HG02759 (cell line): ENCODE results near the gene SORL1-AS1.
"Not testable (repeated sequence)": the region's sequence is repeated elsewhere in the genome, so short reads cannot be mapped to it uniquely, and the experiment has no call there.

Experiments
- ATAC-seq: cut with Tn5 transposase; IDR thresholded peaks from one replicate; pipeline ENCODE4 v1.9.1; 2021; ENCODE audit warnings: mild to moderate bottlenecking, moderate library complexity; ENCODE audit not compliant: unreplicated experiment

SORL1-AS1 gene

DNA sequence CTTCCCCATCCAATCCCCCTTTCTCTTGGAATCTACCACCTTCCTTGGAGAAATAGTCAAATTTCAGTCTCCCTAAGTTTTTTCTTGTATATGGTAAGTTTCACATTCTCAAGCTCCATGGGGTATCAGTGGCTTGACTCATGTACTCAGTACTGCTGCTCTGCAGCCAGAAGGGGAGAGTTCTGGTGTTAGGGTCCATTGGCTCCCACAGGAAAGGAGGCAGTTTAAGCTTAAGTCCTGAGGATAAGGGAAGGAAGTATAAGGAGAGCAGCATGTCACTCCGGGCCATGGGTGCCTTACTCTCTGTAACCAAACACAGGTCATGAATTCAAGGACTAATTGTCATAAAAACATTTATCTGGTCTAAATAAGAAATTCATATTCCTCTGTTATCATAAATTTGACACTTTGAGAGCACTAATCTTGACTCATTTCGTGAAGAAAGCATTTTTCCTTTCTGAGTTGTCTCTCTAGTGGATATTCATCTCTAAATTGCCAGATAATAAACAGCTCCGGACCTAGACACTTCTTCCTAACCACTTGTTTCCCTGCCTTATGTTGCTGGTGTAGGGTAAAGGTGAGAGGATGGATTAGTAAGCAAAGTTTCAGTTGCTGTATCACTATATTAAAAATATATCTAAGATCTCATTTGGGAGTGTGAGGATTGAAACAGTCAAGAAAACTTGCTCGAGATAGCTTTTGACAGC lies 20.8 kb downstream of the SORL1-AS1 start:
- no peak for ATAC-seq

DNA sequence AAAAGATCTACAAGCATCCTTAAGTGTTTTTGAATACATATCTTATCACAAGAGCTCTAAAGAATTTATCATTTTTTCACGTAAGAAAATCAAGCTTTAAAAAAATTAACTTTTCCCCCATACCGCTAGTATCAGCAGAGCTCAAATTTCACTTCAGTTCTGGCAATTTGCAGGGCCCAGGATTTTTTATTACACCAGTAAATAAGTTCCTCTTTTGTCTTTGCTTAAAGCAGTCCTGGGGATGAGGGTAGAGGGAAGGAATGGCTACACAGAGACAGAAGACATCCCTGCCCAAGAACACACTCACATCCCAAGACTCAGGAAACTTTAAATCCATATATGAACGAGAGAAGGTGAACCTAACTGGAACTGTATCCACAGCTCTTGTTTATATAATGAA lies 23.2 kb downstream of the SORL1-AS1 start:
- no peak for ATAC-seq

DNA sequence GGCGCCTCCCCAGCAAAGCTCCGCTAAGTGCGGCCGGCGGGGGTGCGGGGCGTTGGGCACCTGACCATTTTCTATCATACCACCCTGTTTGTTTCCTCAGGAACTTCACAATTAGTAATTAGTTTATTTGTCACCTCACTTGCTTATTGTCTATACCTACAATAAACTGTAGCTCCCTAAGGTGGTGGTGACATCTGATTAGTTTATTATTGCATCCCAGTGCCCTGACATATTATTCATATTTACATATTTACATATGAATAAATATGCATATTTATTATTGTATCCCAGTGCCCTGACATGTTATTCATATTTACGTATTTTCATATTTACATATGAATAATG lies 25.4 kb downstream of the SORL1-AS1 start:
- no peak for ATAC-seq

DNA sequence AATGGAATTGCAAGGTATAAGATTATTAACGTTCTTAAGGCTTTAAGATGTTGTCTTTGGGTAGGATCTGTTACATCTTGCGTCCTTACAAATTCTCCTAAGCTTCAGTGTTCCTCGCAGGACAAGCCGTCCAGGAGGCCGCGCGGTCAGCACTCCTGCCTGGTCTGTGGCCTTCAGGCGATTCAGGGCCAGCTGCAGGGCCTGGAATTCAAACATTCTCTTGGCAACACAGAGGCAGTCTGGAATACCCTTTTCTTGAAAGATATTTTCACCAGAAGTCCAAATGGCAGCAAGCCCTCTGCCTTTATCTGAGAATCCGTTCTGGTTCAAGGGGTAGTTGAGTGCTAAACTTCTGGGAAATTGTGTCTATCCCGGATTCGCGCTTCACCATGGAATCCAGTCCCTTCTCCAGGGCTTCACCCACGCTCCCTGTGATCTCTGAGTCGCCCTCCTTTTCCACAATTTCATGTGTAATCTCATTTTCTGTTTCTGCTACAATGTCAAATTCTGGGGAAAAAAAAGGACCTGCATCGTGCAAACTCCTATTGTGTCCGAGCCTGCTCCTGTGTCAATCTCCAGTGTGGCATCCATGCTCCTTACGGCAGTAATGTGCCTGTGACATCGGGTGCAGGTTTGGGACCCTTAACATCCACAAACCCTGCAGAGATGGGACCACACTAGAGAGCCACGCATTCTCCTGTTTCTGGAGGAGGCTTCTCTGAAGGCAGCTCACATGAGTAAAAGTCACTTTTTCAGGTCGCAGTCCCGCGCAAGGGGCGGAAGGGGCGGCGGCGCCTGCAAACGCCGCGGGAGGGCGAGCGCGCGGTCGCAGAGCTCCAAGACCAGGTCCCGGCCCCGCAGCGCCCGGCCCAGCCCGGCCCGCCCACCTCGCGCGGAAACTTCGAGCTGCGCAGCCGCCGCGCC lies 26.0 kb downstream of the SORL1-AS1 start:
- ATAC-seq, result peak; percentile 50

DNA sequence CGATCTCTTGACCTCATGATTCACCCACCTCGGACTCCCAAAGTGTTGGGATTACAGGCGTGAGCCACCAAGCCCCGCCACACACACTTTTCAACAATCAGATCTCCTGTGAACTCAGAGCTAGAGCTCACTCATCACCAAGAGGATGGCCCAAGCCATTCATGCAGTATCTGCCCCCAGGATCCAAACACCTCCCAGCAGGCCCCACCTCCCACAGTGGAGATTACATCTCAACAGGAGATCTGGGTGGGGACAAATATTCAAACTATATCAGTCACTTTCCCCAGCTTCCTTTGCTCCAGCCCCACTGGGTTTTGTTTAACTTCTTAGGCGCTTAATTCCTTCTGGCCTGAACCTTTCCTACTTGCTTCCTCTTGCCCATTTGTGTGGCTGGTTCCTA lies 26.9 kb downstream of the SORL1-AS1 start:
- ATAC-seq, result no peak

DNA sequence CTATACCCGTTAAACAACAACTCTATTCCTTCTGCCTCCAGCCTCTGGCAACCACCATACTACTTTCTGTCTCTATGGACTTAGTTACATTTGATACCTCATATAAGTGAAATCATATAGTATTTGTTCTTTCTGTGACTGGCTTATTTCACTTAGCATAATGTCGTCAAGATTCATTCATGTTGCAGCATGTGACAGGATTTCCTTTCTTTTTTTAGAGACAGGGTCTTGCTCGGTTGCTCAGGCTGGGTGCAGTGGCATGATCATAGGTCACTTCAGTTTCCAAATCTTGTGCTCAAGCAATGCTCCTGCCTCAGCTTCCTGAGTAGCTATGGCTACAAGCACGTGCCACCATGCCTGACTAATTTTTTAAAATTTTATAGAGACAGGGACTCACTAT lies 30.1 kb downstream of the SORL1-AS1 start:
- ATAC-seq, result no peak

DNA sequence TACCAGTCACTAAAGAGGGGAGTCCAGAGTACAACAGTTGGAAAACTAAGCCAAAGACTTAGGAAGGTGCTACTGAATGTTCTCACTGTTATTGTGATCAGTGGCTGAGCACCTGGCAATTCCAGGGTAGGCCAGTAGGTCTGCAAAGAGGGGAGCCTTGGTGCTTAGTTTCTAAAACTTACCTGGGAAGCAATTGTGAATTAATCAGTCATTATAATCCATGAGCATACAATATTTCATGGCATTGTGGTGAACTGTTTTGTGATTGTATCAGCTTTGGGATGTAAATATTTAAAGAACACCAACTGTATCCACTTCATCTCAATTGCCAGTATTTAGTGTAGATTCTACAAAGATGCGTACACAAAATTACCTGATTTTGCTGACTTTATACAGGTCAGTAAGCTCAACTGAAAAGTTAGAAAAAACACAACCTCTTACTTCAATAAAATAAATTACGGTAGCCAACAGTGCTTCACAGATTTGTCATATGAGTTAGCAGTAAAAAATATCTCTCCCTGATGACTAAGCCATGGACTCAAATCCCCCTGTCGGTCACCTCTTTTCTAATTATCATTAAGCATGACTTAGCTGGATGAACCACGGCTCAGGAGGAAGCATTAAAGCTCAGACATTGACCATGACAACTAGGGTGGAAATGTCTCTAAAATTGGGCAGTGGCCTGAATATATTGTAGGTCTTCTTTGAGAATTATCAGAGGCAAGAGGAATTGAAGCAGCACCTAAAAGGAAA lies 31.4 kb downstream of the SORL1-AS1 start:
- ATAC-seq, result no peak

DNA sequence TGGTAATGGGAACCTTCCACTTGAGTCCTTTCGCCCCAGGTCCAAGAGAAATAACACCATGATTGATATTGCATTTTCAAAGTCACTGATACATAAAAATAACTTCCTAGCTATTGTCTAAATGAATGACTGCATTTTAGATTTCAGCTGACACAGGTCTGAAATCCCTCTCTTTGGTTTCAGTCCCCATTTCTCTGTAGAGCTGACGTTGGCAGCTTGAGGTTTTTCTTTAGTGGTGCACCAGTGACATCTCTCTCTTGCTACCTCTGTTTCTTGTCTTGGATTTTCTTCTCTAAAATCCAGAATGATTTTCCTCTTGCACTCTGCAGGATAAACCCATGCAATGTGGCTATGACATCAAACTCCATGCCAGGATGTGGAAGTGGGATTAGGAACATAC lies 32.4 kb downstream of the SORL1-AS1 start:
- no peak for ATAC-seq

DNA sequence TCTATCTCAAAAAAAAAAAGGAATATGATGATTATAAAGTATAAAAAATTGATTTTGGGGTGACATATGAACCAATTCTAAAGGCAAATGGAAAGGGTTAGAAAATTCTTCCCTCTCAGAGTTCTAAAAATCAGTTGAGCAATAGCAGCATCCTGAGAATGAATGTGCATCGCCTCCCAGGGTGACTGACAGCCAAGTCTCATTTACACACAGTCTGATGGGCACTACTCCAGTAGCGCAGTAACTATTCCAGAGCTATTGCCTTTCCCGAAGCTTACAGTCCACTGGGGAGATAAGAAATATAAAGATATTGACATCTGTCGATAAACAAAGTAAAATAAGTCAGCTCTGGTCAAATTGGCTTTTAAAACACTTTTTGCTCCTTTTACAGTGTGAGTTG lies 32.9 kb downstream of the SORL1-AS1 start:
- ATAC-seq, result no peak

DNA sequence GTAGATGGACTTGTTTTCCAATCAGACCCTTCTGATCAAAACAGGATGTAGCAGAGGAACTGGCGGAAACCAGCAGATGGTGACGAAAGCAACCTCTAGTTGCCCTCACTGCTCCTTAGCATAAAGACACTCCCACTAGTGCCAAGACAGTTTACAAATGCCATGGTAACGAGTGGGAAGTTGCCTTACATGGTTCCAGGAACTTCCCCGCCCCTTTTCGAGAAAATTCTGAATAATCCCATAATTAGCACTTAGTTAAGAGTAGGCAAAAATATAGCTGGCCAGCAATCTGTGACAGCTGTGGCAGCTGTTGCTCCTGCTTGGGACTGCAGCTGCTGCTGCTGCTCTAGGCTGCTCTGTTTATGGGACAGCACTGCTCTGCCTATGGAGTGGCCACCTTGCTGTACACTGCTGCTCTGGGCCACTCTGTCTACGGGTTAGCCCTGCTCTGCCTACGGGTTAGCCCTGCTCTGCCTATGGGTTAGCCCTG lies 34.1 kb downstream of the SORL1-AS1 start:
- peak; percentile 35 for ATAC-seq

DNA sequence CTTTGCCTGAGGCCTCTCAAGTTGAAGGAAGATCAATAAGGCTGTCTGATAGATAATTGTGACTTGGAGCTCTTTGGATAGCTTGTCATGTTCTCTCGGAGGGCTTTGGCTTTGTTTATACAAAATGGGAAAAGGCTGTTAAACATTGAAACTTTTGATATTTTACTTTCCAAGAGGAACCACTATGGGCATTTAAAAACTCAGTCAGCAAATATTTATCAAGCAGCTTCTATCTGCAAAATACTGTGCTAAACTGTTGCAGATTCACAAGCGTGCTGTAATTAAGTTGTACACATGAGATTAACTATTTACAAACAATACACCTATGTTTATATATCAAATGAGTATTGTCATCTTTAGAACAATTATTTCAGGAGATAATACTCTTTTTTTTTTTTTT lies 35.2 kb downstream of the SORL1-AS1 start:
- no peak for ATAC-seq

DNA sequence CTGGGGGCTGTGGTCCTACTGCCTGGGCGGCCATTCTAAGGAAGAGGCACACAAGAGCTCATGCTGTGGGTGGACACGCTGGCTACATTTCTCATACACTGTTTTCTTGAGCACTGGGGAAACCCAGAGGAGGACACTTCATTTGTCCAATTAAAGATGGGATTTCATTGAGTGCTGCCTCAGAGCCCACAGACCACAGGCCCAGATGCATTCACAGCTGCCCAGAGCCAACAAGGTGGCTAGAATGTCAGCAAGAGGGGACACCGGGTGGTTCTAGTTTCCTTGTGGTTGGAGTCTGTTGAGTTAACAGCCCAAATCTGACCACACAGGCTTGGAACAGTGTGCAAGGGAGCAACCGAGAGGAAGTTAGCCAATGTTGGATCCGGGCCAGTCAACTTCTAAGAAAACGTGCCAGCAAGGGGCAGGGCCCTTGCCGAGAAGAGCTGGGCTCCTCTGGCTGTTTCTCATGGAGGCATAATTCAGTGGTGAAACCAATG lies 35.7 kb downstream of the SORL1-AS1 start:
- ATAC-seq, result peak; percentile 67

DNA sequence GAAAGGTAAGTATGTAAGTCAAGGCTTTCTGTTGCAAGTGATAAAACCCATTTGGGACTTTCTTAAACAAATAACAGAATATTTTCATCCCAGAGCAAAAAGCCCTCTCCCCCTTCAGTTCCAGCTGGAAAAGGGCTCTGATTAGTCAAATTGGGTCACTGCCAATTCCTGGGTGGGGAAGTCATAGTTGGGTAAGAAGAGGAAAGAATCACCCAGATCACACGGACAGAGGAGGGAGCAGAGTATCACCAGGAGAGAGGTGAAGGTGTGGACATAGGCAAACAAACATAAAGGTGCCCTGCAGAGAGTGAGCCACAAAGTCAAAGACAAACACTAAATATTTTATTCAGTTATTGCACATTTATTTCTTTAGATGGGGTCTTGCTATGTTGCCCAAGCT lies 36.9 kb downstream of the SORL1-AS1 start:
- ATAC-seq, result no peak

DNA sequence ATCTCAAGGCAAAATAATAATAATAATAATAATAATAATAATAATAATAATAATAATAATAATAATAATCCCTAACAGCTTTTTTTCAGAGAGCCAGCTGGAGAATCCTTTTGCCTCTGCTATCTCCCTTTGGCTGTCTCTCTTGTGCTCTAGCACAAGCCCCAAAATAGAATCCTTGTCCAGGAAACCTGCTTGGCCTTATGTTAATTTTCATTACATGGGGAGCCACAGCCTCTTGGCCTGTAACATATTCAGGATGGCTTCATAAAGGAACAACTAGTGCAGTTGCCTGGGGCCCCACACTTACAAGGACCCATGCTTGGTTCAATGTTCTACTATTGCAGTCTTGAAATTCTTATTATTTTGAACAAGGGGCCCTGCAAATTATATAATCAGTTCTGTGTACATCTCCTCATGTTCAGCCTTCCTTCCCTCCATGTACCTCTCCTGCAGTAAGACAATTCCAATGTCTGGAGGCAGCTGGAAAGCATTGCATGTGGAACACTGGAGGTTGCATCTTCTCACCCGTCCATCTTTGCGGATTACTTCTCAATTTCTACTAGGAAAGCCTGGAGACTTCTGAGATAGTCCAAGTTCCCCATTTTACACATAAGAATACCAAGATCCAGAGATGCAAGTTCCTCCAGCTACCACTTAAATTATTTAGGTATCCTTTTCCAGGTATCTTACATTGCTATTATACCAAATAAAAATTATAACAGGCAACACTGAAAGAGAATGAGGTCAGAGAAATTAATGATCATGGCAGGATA lies 38.4 kb downstream of the SORL1-AS1 start:
- no peak for ATAC-seq

DNA sequence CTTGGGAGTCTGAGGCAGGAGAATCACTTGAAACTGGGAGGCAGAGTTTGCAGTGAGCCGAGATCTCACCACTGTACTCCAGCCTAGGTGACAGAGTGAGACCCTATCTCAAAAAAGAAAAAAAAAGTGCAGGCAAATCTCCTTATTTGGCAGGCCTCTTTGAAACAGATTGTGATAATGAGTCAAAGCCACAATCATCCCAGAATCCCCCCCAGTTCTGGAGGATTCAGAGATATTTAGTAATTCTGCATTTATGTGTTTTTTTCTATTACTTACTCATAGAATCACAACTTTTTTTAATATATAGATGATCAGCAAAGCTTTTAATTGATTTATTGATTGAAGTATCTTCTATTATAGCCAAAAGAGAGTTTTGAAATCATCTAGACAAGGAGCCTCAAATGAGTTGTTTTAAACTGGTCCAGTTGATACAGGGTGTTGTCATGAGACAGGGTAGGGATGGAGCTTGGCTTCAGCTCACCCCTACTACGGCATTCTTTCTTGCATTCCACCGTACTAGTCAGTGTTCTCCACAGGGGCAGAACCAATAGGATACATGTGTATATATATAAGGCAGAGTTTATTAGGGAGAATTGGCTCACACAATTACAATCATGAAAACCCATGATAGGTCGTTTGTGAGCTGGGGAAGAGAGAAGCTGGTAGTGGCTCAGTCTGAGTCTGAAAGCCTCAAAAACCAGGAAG lies 39.9 kb downstream of the SORL1-AS1 start:
- ATAC-seq, result no peak

DNA sequence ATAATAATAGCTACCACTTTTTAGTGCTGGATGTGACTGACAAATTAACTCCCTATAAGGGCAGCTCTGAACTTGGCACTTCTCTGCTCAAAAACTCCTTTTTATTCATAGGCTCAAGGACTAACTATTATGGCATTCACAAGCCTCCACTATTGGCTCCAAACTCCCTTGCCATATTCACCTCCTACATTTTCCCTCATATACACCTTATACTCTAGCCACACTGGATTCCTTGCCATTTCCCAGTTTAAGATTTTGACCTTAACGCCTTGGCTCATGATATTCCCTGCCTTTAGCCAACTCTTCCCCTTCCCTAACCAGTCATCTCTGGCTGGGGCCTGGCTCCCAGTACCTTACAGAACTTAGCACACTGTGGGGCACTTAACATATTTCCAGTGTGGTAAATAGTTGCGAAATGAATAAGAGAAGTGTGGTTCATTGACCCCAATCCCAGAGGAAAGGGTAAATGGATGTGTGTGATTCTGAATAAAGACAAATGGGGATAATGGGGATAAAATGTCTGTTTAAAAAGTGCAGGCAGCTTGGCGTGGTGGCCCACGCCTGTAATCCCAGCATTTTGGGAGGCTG lies 40.7 kb downstream of the SORL1-AS1 start:
- ATAC-seq, result no peak

DNA sequence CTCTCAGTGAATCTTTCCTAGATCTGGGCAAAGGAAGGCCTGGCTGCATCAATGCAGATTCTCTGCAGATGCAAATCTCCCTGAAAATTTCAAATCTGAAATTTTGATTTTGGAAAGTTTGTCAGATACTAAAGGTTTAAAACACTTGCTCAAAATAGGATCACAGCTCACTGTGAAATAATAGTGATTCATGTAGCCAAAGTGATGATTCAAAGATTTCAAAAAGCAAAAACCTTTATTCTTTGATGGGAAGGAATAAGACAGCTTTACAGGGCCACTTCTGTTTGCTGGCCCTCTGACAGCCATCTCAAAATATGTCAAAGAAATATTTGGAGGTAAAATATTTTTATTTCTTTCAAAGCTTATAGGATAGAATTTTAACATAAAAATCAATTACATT lies 41.4 kb downstream of the SORL1-AS1 start:
- ATAC-seq, result not testable (repeated sequence)

DNA sequence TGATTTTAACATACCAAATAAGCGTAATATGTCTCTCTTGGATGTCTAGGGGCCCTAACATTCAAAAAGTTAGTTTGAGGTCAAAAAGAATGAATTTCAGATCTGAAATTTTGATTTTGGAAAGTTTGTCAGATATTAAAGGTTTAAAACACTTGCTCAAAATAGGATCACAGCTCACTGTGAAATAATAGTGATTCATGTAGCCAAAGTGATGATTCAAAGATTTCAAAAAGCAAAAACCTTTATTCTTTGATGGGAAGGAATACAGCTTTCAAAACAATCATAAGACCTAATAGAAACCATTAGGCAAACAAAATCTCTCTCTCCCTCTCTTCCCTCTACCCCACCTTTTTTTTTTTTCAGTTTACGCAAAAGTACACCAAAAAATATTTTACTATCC lies 42.7 kb downstream of the SORL1-AS1 start:
- ATAC-seq, result not testable (repeated sequence)

DNA sequence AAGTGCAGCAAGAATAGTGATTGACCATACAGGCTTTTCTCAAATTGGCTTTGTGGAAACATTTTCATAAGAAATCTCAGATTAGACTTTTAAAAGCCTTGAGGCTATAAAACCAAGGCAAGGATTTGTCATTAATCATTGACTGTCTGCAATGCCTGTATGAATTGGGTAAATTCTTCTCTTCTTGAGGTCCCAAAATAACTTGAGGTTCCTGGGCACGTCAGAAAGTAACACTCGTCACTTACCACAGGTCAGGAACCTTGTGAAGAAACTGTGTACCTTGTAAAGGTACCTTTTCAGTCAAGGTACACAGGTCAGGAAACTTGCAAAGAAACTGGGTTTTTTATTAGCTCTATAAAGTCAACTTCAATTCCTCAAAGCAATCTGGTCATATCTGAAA lies 43.9 kb downstream of the SORL1-AS1 start:
- ATAC-seq, result no peak

DNA sequence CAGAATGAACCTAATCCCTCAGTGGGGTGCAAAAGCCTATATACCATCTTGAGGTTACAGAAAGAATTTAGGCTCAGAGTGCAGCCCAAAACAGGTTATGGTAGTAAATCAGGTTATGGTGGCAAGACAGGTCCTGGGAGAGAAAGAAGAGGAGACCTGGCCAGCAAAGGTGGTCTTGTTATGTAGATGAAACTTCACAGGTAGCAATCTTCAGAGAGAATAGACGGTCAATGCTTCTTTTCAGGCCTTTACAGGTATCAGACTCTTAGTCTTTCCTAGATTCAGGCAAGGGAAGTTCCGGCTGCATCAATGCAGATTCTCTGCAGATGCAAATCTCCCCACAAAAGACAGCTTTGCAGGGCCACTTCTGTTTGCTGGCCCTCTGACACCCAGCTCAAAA lies 46.5 kb downstream of the SORL1-AS1 start:
- ATAC-seq, result no peak
